HUES48 (cell line): ENCODE measurements around the gene SLC28A3.

ENCODE experiments used
- H3K27ac ChIP-seq: one replicate; pipeline ENCODE4 v1.7.0; 2013; ENCODE audit warnings: low read depth, low read length, inconsistent platforms
- H3K27me3 ChIP-seq: 2 replicates; pipeline ENCODE4 v1.6.1; 2013; ENCODE audit warnings: mild to moderate bottlenecking, low read length; ENCODE audit not compliant: control insufficient read depth, insufficient read depth
- H3K36me3 ChIP-seq: 2 replicates; pipeline ENCODE4 v1.6.1; 2013; ENCODE audit warnings: low read length; ENCODE audit not compliant: control insufficient read depth, insufficient read depth
- H3K4me1 ChIP-seq: 2 replicates; pipeline ENCODE4 v1.6.1; 2013; ENCODE audit warnings: mild to moderate bottlenecking, low read length; ENCODE audit not compliant: control insufficient read depth, insufficient read depth
- H3K4me3 ChIP-seq: 2 replicates; pipeline ENCODE4 v1.5.1; 2013; ENCODE audit warnings: mild to moderate bottlenecking, low read depth, low read length
- H3K9ac ChIP-seq: 2 replicates; pipeline ENCODE4 v1.6.1; 2013; ENCODE audit warnings: mild to moderate bottlenecking, low read depth, low read length, moderate library complexity
- H3K9me3 ChIP-seq: 2 replicates; pipeline ENCODE4 v1.6.1; 2013; ENCODE audit warnings: low read length; ENCODE audit not compliant: control insufficient read depth, insufficient read depth

SLC28A3 gene

DNA sequence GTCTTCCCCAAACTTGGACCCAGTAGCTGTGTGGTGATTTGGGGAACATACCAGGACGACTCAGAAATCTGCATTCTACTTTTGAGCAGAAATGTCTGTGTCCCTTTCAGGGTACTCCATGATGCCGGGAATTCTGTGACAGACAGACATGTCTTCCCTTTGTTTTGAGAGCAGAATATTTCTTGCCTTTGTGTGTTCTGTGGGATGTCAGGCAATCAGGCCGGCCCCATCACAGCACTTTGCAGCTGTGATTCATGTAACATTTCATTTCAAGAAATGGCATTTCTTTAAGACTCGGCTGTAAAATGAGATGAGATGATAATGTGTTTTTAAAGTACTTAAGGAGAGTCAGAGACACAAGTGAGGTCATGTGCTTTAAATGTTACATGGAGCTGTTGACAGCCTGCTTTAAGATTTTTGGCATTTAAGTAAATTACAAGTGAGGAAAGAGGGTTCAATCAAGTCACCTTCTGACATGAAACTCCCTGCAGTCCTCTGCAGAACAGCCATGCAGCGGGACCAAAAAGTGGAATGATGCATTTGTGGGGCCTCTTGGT is 98.7 kb downstream of the SLC28A3 start:
- Histone ChIP-seq H3K36me3 (no peaks in the 10 kb centered on the region), H3K9ac (no peak overlapping the region), H3K4me3 (no peak overlapping the region), H3K4me1 (no peaks in the 10 kb centered on the region), H3K27me3 (no peaks in the 10 kb centered on the region), H3K9me3 (peaks cover 17% of the 10 kb centered on the region), H3K27ac (no peak overlapping the region)

- H3K36me3 ChIP-seq, result no peaks in the 10 kb centered on the region
- no peak overlapping the region for H3K9ac ChIP-seq
- H3K4me3 ChIP-seq, result no peak overlapping the region
Observed at GRCh38 chr9:84239343-84239742, 101.2 kb downstream of the SLC28A3 start.

DNA sequence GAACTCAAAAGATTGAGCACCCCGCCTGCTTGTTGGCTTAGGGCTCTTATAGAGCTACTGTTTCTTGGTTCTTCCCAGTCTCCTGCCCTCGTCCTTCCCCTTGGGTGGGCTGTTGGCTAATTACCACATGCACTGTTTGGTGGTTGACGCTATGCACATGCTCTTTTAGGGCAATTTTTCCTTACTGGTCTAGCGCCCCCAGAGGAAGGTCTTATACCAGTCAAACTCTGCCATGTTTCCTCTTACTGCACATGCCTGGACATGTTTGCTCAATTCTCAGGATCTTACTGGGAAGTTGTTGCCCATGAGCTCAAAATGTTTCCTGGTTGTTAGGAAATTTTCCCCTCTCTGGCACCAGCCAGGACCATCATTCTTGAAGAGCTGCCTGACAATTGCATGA is 101.9 kb downstream of the SLC28A3 start:
- Histone ChIP-seq H3K4me1 (no peaks in the 10 kb centered on the region), H3K9ac (no peak overlapping the region), H3K4me3 (no peak overlapping the region), H3K36me3 (no peaks in the 10 kb centered on the region), H3K9me3 (peaks cover 17% of the 10 kb centered on the region), H3K27ac (no peak overlapping the region), H3K27me3 (no peaks in the 10 kb centered on the region)

More at GRCh38 chr9:84239343-84239742, 101.2 kb downstream of the SLC28A3 start:
- Histone ChIP-seq H3K27me3 (no peaks in the 10 kb centered on the region), H3K4me1 (no peaks in the 10 kb centered on the region), H3K27ac (no peak overlapping the region), H3K9me3 (peaks cover 17% of the 10 kb centered on the region)

GRCh38 chr9:84235511-84235910 is 105.0 kb downstream of the SLC28A3 start:
- Histone ChIP-seq H3K27me3 (no peaks in the 10 kb centered on the region), H3K4me1 (peaks cover 5% of the 10 kb centered on the region; the same call in 1 of the 2 replicates), H3K27ac (no peak overlapping the region), H3K4me3 (no peak overlapping the region), H3K9ac (no peak overlapping the region), H3K36me3 (no peaks in the 10 kb centered on the region), H3K9me3 (peaks cover 17% of the 10 kb centered on the region)

- no peaks in the 10 kb centered on the region for H3K9me3 ChIP-seq
Observed at GRCh38 chr9:84230355-84231145, 110.0 kb downstream of the SLC28A3 start.

DNA sequence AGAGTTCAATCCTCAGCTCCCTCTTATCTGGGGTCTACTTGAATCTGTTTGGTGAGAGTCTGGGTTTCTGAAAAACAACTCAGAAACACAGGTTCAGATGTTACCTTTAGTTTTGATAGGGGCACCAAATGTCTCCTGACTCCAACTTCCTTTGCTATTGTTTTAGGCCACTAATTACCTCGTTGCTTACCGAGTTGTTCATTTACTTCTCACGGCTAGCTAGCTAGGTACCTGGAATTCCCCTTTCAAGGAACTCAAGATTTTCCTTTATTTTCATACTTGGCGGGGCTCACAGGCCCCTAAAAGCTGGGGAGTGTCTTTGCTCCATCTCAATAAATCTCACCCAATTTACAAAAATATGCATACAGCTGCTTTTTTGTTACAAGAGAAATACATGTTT is 111.4 kb downstream of the SLC28A3 start:
- Histone ChIP-seq H3K9ac (no peak overlapping the region), H3K36me3 (no peaks in the 10 kb centered on the region), H3K4me1 (peaks cover 24% of the 10 kb centered on the region), H3K9me3 (no peaks in the 10 kb centered on the region), H3K27me3 (no peaks in the 10 kb centered on the region), H3K27ac (peak overlapping the region; percentile 71), H3K4me3 (no peak overlapping the region)

More at GRCh38 chr9:84230355-84231145, 110.0 kb downstream of the SLC28A3 start:
- Histone ChIP-seq H3K4me3 (no peak overlapping the region), H3K36me3 (no peaks in the 10 kb centered on the region), H3K27me3 (no peaks in the 10 kb centered on the region), H3K9ac (no peak overlapping the region), H3K4me1 (peaks cover 24% of the 10 kb centered on the region), H3K27ac (no peak overlapping the region)

DNA sequence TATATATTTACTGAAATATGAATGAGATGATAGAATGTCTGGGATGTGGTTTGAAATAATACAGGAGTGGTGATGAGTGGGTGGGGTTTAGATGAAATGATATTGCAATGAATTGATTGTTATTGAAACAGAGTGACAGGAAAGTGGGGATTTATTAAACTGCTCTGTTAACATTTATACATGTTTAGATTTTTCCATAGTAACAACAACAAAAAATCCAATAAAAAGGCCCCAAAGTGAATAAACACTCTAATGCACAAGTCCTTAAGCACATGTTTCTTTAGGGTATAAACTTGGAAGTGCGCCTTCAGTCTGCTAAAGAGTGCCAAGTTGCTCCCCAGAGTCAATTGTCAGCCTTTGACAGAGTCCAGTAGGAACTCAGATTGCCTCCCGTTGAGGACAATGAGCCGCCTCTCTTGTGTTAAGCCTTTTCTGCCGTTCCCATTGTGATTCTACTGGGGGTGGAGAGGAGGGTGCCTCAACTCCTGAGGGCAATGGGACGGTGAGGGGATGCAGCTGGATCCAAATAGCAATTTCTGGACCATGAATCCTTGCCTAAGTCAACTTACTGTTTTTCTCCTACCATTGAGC is 112.3 kb downstream of the SLC28A3 start:
- H3K9ac ChIP-seq, result no peak overlapping the region
- peaks cover 24% of the 10 kb centered on the region for H3K4me1 ChIP-seq
- H3K4me3 ChIP-seq, result no peak overlapping the region
- H3K36me3 ChIP-seq, result no peaks in the 10 kb centered on the region
- peak overlapping the region; percentile 71 for H3K27ac ChIP-seq
- H3K9me3 ChIP-seq, result no peaks in the 10 kb centered on the region
- H3K27me3 ChIP-seq, result no peaks in the 10 kb centered on the region

DNA sequence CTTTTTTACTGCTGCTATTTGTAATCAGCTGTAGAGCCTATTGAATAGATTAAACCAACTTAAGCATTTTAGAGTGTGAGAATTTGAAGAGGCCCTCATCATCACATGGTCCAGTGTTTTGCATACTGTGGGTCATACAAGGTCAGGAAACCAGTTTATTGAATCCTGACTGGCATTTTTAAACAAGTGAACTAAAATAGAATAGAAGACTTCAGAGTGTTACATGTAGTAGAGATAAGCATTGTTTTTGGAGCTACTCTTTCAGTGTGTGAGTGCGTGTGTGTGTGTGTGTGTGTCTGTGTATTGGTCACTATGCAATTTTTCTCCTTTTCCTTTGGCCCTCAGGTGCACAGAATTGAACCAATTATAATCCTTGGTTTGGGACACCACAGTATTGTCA is 114.4 kb downstream of the SLC28A3 start:
- Histone ChIP-seq H3K9ac (no peak overlapping the region), H3K27me3 (no peaks in the 10 kb centered on the region), H3K9me3 (0 out of 2 replicates have a peak, but pooled peaks cover 4% of the 10 kb centered on the region), H3K27ac (no peak overlapping the region), H3K4me1 (peaks cover 24% of the 10 kb centered on the region), H3K36me3 (no peaks in the 10 kb centered on the region), H3K4me3 (no peak overlapping the region)
